Left ventricle myocardium superior (tissue), 1 donor: ENCODE results near the gene TMEM181. TPM values are rescaled to one million over a fixed set of nuclear protein-coding genes. Genes with fewer than 3 reads are reported as not detected.
A peak's percentile ranks its signal among the peaks of the same experiment; 100 is the strongest.

Experiments
- ATAC-seq: fragments of 200-7000 bp; cut with Tn5 transposase; one replicate; pipeline ENCODE4 v1.9.1; 2020; ENCODE audit warnings: mild to moderate bottlenecking, moderate library complexity
- DNase-seq: peaks from one replicate; pipeline ENCODE4 v3.0.0-alpha.2; 2020
- intact Hi-C: fragments of 100-400 bp; cut with micrococcal nuclease; formaldehyde crosslinking; loops from one replicate; pipeline ENCODE4 v1.11.0; 2022
- total RNA-seq: library from RNA; stranded (reverse); fragmentation: NEBNext Ultra II Directional; extraction: Animal tissue kit (Norgen Biotek cat#: 25700); gene quantifications from one replicate; pipeline ENCODE4 v1.2.1, GENCODE V29; 2021
- donor health status: DM: no; HTN: yes; CAD: no; lungs with severe emphysema.

Gene TMEM181
- total RNA-seq, 1 donor from 2014 or later, result 9.6 TPM

GRCh38 chr6:158559338-158559894 is 475 bp upstream of the TMEM181 start:
- intact Hi-C loops, result no loop called here
- no peak for DNase-seq
- no peak for ATAC-seq

- peak; percentile 40 for DNase-seq
- intact Hi-C loops, result no loop called here
- peak; percentile 42 for ATAC-seq
These were observed 987 bp downstream of the TMEM181 start for GRCh38 chr6:158560836-158561320.

- no peak for ATAC-seq
These were observed 1.5 kb downstream of the TMEM181 start for GRCh38 chr6:158561321-158561884.

GRCh38 chr6:158561938-158562337 is 2.0 kb downstream of the TMEM181 start:
- DNase-seq (no peak), ATAC-seq (no peak)
- intact Hi-C loops, result no loop called here

More at GRCh38 chr6:158561321-158561884, 1.5 kb downstream of the TMEM181 start:
- intact Hi-C loops, result no loop called here
- DNase-seq, result no peak

GRCh38 chr6:158564243-158565121 is 4.6 kb downstream of the TMEM181 start:
- no peak for DNase-seq
- ATAC-seq, result no peak
- intact Hi-C loops, result no loop called here

- intact Hi-C loops, result no loop called here
- DNase-seq (no peak), ATAC-seq (no peak)
These were observed 5.2 kb downstream of the TMEM181 start for GRCh38 chr6:158565122-158565429.

- no peak for ATAC-seq
- DNase-seq, result no peak
- intact Hi-C loops, result no loop called here
These were observed 5.7 kb downstream of the TMEM181 start for GRCh38 chr6:158565482-158566040.

- DNase-seq, result no peak
- ATAC-seq, result no peak
- intact Hi-C loops, result no loop called here
These were observed 6.4 kb downstream of the TMEM181 start for GRCh38 chr6:158566207-158566818.

GRCh38 chr6:158567152-158567551 is 7.3 kb downstream of the TMEM181 start:
- DNase-seq (no peak), ATAC-seq (no peak)
- intact Hi-C loops, result no loop called here

- intact Hi-C loops, result no loop called here
- DNase-seq (no peak), ATAC-seq (no peak)
These were observed 8.0 kb downstream of the TMEM181 start for GRCh38 chr6:158567871-158568401.

GRCh38 chr6:158568549-158568948 is 8.7 kb downstream of the TMEM181 start:
- intact Hi-C loops, result no loop called here
- ATAC-seq (no peak), DNase-seq (no peak)

GRCh38 chr6:158569036-158569435 is 9.1 kb downstream of the TMEM181 start:
- intact Hi-C loops, result no loop called here
- ATAC-seq, result no peak
- no peak for DNase-seq

GRCh38 chr6:158570681-158570962 is 10.7 kb downstream of the TMEM181 start:
- no peak for ATAC-seq
- intact Hi-C loops, result no loop called here
- DNase-seq, result no peak

- DNase-seq, result no peak
- ATAC-seq, result peak; percentile 39
- intact Hi-C loops, result no loop called here
These were observed 12.1 kb downstream of the TMEM181 start for GRCh38 chr6:158571826-158572652.

- ATAC-seq, result no peak
- intact Hi-C loops, result no loop called here
- DNase-seq, result no peak
These were observed 13.0 kb downstream of the TMEM181 start for GRCh38 chr6:158572653-158573541.

- intact Hi-C loops, result no loop called here
- ATAC-seq, result no peak
- DNase-seq, result no peak
These were observed 13.6 kb downstream of the TMEM181 start for GRCh38 chr6:158573542-158573931.

- intact Hi-C loops, result no loop called here
- no peak for ATAC-seq
- DNase-seq, result no peak
These were observed 14.9 kb downstream of the TMEM181 start for GRCh38 chr6:158574800-158575199.

- intact Hi-C loops, result no loop called here
- no peak for ATAC-seq
- no peak for DNase-seq
These were observed 15.7 kb downstream of the TMEM181 start for GRCh38 chr6:158575550-158575949.
